Measurements from ENCODE around the gene GLYR1.

DNA sequence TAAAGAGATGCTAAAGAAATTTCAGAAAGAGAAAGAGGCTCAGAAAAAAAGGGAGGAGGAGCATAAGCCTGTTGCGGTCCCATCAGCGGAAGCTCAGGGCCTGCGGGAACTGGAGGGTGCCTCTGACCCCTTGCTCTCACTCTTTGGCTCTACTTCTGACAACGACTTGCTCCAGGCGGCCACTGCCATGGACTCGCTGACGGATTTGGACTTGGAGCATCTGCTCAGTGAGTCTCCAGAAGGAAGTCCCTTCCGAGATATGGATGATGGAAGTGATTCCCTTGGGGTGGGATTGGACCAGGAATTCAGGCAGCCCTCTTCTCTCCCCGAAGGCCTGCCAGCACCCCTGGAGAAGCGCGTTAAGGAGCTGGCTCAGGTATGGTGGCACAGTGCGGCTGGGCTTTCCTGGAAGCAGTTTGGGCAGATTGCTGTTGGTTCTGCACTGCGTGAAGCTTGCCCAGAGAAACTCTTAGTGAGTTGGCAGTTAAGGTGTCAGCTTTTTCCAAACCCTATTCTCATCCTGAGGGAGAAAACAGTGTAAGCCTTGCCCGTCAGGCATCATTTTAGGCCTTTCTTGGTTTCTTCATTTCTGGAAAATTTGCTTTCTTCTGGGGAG is 13.7 kb upstream of the GLYR1 start:
- TF ChIP-seq CTCF (conservative IDR thresholded peaks at IDR 0.05; ENCODE audit: low read depth in 2 of 2): no peak
- TF ChIP-seq POLR2AphosphoS5 (IDR thresholded peaks at IDR 0.05; ENCODE audit: low read depth): no peak
- no peak for TF ChIP-seq EZH2 (IDR thresholded peaks at IDR 0.05; ENCODE audit: low read depth, unreplicated experiment)
- no peak for TF ChIP-seq CREB1 (CRISPR knock-in tag; IDR thresholded peaks at IDR 0.05; ENCODE audit: low read depth)
- no peak for TF ChIP-seq REST (IDR thresholded peaks at IDR 0.05; ENCODE audit: unreplicated experiment)
- TF ChIP-seq, protein P1, sequence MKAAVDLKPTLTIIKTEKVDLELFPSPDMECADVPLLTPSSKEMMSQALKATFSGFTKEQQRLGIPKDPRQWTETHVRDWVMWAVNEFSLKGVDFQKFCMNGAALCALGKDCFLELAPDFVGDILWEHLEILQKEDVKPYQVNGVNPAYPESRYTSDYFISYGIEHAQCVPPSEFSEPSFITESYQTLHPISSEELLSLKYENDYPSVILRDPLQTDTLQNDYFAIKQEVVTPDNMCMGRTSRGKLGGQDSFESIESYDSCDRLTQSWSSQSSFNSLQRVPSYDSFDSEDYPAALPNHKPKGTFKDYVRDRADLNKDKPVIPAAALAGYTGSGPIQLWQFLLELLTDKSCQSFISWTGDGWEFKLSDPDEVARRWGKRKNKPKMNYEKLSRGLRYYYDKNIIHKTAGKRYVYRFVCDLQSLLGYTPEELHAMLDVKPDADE (IDR thresholded peaks at IDR 0.05): no peak
- no peak for TF ChIP-seq JUNB (IDR thresholded peaks at IDR 0.05; ENCODE audit: unreplicated experiment)
- no peak for TF ChIP-seq ZNF114 (CRISPR knock-in tag; IDR thresholded peaks at IDR 0.05)
- TF ChIP-seq EZH2phosphoT487 (IDR thresholded peaks at IDR 0.05; ENCODE audit: unreplicated experiment): no peak
- TF ChIP-seq, protein P2, sequence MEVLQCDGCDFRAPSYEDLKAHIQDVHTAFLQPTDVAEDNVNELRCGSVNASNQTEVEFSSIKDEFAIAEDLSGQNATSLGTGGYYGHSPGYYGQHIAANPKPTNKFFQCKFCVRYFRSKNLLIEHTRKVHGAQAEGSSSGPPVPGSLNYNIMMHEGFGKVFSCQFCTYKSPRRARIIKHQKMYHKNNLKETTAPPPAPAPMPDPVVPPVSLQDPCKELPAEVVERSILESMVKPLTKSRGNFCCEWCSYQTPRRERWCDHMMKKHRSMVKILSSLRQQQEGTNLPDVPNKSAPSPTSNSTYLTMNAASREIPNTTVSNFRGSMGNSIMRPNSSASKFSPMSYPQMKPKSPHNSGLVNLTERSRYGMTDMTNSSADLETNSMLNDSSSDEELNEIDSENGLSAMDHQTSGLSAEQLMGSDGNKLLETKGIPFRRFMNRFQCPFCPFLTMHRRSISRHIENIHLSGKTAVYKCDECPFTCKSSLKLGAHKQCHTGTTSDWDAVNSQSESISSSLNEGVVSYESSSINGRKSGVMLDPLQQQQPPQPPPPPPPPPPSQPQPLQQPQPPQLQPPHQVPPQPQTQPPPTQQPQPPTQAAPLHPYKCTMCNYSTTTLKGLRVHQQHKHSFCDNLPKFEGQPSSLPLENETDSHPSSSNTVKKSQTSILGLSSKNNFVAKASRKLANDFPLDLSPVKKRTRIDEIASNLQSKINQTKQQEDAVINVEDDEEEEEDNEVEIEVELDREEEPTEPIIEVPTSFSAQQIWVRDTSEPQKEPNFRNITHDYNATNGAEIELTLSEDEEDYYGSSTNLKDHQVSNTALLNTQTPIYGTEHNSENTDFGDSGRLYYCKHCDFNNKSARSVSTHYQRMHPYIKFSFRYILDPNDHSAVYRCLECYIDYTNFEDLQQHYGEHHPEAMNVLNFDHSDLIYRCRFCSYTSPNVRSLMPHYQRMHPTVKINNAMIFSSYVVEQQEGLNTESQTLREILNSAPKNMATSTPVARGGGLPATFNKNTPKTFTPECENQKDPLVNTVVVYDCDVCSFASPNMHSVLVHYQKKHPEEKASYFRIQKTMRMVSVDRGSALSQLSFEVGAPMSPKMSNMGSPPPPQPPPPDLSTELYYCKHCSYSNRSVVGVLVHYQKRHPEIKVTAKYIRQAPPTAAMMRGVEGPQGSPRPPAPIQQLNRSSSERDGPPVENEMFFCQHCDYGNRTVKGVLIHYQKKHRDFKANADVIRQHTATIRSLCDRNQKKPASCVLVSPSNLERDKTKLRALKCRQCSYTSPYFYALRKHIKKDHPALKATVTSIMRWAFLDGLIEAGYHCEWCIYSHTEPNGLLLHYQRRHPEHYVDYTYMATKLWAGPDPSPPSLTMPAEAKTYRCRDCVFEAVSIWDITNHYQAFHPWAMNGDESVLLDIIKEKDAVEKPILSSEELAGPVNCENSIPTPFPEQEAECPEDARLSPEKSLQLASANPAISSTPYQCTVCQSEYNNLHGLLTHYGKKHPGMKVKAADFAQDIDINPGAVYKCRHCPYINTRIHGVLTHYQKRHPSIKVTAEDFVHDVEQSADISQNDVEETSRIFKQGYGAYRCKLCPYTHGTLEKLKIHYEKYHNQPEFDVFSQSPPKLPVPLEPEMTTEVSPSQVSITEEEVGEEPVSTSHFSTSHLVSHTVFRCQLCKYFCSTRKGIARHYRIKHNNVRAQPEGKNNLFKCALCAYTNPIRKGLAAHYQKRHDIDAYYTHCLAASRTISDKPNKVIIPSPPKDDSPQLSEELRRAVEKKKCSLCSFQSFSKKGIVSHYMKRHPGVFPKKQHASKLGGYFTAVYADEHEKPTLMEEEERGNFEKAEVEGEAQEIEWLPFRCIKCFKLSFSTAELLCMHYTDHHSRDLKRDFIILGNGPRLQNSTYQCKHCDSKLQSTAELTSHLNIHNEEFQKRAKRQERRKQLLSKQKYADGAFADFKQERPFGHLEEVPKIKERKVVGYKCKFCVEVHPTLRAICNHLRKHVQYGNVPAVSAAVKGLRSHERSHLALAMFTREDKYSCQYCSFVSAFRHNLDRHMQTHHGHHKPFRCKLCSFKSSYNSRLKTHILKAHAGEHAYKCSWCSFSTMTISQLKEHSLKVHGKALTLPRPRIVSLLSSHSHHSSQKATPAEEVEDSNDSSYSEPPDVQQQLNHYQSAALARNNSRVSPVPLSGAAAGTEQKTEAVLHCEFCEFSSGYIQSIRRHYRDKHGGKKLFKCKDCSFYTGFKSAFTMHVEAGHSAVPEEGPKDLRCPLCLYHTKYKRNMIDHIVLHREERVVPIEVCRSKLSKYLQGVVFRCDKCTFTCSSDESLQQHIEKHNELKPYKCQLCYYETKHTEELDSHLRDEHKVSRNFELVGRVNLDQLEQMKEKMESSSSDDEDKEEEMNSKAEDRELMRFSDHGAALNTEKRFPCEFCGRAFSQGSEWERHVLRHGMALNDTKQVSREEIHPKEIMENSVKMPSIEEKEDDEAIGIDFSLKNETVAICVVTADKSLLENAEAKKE (CRISPR knock-in tag; IDR thresholded peaks at IDR 0.05): no peak
- no peak for TF ChIP-seq STAT1 (IDR thresholded peaks at IDR 0.05; ENCODE audit: unreplicated experiment)
- no peak for TF ChIP-seq NANOG (IDR thresholded peaks at IDR 0.05; ENCODE audit: borderline replicate concordance)

All from GM23338 (cell line).